H1 (cell line): Measurements from ENCODE around the gene SARNP.

ENCODE experiments used
- POLR2AphosphoS5 ChIP-seq: IDR thresholded peaks from 2 replicates; pipeline ENCODE4 v1.6.1; 2011; ENCODE audit warnings: low read depth, low read length
- TF ChIP-seq, protein P1 (sequence below), 3 experiments: IDR thresholded peaks; 1 replicate in 2 of 3; 2 replicates in 1 of 3; pipeline versions ENCODE4 v1.5.1 to v1.6.1; 2011; ENCODE audit warnings: low read length in 3 of 3, mild to moderate bottlenecking in 3 of 3, inconsistent platforms in 2 of 3, low read depth in 1 of 3, moderate library complexity in 1 of 3; ENCODE audit not compliant: insufficient read depth in 1 of 3; ENCODE audit errors: control extremely low read depth in 1 of 3

DNA sequence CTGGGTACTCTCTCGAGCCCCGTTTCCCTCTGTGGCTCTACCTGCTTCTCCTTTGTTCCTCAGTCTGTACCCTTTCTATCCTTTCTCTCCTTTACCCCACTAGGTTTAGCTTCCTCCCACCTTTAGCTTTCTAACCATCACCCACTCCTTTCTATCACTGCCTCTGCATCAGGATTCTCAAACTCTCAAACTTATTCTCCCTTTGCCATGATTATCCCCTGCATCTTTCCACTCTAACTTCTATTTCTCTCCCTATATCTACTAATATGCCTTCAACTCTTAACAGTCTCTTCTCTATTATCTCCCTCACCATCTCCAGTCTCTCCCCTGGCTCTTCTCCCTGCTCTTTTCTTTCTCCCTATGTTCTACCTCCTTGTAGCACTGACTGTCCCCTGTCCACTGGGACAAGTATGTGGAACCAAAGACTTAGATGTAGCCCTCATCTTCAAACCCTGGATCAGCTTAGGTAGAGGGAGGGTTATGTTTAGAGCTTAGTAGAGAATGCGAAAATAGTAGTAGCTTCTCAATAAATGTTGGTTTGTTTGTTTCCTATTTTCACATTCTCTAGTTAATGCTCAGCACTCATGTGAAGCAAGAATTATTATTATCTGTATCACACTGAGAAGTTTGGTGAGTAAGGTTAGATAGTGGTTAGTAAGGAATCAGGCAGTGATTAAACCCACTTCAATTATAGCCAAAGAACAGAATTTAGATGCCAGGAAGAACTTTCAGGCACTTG lies 71.2 kb downstream of the SARNP start:
- no peak for TF ChIP-seq POLR2AphosphoS5
- TF ChIP-seq, protein P1, sequence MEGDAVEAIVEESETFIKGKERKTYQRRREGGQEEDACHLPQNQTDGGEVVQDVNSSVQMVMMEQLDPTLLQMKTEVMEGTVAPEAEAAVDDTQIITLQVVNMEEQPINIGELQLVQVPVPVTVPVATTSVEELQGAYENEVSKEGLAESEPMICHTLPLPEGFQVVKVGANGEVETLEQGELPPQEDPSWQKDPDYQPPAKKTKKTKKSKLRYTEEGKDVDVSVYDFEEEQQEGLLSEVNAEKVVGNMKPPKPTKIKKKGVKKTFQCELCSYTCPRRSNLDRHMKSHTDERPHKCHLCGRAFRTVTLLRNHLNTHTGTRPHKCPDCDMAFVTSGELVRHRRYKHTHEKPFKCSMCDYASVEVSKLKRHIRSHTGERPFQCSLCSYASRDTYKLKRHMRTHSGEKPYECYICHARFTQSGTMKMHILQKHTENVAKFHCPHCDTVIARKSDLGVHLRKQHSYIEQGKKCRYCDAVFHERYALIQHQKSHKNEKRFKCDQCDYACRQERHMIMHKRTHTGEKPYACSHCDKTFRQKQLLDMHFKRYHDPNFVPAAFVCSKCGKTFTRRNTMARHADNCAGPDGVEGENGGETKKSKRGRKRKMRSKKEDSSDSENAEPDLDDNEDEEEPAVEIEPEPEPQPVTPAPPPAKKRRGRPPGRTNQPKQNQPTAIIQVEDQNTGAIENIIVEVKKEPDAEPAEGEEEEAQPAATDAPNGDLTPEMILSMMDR (IDR thresholded peaks at IDR 0.05; ENCODE audit: control extremely low read depth in 1 of 3, insufficient read depth in 1 of 3, low read depth in 1 of 3, low read length in 3 of 3), result no peak
